HG02588 (cell line): ENCODE results near the gene ZNF679.
A peak's percentile ranks its signal among the peaks of the same experiment; 100 is the strongest.
"Not testable (repeated sequence)": the region's sequence is repeated elsewhere in the genome, so short reads cannot be mapped to it uniquely, and the experiment has no call there.

Source experiments
- ATAC-seq: cut with Tn5 transposase; IDR thresholded peaks from one replicate; pipeline ENCODE4 v1.9.1; 2021; ENCODE audit warnings: mild to moderate bottlenecking, moderate library complexity; ENCODE audit not compliant: unreplicated experiment

The ZNF679 gene

DNA sequence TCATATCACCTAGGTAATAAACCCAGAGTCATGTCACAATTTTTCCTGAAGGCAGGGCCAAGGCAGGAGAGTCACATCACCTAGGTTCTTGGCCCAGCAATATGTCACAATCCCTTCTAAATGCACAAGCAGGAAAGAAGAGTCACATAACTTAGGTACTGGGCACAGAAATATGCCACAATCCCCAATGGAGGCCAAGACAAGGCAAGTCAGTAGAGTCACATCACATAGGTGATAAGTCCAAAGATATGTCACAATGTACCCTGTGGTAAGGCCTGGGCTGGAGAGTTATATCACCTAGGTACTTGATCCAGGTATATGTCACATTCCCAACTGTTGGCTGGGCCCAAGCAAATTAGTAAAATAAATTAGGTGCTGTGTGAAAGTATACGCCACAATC is at the start of gene ZNF679:
Gene ZNF679 (plus strand): TSS at position 301 of the 400 bp plus-strand sequence. CDS start 20,644 bp downstream, outside the sequence.
- not testable (repeated sequence) for ATAC-seq

DNA sequence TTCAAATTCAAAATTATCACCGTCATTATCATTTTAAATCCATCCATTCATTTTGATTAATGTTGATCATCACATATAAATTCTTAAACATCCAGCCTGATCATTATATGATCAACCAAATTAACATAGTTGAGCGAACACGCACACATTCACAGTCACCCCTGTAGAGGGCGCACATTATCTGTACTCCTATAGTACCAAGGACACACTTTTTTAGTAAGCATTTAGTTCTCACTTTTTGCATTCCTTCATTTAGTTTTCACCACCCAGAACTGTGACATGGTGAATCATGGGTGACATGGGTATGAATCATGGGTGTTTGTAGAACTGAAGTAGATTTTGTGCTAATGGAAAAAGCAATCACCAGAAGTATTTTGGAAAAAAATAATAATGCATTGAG is 47.3 kb upstream of the ZNF679 start:
- no peak for ATAC-seq

DNA sequence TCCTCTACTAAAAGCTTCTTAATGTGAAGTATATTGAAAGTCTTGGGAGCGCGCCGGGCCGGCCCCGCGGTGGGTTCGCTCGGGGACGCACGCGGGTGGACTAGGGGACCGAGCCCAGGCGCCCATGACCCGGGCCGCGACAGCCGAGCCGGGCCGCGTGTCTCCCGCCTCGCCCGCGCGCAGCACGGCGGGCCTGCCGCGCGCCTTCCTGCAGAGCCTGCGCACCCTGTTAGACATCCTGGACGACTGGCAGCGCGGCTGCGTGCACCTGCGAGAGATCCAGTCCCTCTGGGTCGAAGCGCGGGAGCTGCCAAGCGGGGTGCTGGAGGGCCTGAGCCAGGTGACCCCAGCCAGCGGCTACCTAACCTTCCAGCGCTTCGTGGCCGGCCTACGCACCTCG is 46.7 kb upstream of the ZNF679 start:
- ATAC-seq, result no peak

DNA sequence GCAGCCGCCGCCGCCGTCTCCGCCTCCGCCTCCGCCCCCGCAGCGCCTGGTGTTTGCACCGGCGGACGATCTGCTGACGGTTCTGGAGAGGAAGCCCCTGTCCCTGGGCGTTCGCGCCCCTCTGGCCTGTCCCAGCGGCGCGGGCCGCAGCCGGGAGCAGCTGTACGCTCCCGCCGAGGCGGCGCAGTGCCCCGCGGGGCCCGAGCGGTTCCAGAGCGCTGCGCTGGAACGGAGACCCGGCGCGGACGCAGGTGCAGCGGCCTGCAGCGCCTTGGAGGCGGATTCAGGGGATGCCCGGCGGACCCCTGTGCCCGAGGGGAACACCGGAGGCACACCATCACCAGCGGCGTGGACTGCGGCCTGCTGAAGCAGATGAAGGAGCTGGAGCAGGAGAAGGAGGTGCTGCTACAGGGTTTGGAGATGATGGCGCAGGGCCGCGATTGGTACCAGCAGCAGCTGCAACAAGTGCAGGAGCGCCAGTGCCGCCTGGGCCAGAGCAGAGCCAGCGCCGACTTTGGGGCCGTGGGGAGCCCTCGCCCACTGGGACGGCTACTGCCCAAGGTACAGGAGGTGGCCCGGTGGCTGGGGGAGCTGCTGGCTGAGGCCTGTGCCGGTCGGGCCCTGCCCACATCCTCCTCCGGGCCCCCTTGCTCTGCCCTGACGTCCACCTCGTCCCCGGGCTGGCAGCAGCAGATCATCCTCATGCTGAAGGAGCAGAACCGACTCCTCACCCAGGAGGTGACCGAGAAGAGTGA is 46.1 kb upstream of the ZNF679 start:
- no peak for ATAC-seq

DNA sequence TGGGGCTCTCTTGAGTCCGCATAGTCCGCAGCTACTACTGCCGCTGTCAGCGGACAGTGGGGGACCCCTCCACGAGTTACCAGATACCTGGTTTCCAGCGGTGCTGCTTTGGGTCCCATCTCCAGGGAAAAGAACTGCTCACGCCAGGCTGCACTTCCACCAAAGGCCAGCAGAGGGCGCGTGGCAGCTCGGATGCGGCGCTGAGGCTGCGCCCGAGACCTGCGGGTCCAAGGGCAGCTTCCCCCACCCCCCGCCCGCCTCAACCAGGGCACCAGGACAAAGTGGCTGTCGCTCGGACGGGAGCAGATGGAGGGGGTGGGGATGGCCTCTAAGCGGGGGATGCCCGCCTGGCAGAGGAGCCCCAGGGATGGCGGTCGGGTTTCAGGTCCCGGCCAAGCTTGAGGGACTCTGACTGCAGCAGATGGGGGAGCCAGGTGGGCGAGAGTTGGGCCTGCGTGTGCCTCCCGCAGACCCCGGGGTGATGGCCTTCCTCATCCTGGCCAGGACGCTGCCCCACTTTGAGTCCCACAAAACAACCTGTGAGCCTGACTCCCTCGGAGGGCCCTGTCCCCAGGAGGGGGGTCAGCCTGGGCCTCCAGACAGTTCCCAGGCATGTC is 45.0 kb upstream of the ZNF679 start:
- no peak for ATAC-seq

DNA sequence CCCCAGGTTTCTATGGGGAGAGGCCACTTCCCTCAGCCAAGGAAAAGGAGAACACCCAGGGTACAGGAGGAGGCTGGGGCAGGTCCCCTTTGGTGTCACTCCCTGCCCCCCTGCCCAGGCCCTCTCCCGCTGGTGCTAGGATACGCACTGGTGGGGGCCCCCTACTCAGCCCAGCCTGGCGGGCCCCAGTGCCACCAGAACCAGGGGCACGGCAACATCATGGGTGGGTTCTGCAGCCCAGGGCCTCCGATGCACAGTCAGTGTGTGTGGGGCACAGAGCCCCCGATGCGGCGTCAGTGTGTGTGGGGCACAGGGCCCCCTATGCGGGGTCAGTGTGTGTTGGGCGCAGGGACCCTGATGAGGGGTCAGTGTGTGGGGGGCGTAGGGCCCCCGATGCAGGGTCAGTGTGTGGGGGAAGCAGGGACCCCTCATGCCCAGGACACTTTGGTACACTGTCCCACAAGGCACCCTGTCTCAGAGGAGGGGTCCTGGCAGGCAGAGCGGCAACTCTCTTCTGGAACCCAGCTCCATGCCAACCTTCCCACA is 44.4 kb upstream of the ZNF679 start:
- no peak for ATAC-seq

DNA sequence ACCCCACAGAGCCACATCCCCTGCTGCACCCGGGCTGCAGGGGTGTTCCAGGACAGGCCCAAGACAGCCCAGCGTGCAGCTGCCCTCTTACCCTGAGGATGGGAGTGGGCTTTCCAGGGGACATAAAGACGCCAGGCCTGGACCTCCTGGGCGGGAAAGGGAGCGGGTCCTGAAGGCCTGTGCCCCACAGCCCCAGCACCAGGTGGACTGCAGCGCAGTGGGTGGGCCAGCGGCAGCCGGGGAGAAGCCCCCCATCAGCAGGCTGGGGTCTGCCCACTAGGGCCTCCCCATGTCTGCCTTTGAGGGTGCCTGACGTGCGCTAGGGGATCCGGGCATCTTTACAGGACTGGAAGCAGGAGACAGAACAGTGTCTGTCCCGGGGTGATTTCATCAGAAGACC is 43.9 kb upstream of the ZNF679 start:
- no peak for ATAC-seq

DNA sequence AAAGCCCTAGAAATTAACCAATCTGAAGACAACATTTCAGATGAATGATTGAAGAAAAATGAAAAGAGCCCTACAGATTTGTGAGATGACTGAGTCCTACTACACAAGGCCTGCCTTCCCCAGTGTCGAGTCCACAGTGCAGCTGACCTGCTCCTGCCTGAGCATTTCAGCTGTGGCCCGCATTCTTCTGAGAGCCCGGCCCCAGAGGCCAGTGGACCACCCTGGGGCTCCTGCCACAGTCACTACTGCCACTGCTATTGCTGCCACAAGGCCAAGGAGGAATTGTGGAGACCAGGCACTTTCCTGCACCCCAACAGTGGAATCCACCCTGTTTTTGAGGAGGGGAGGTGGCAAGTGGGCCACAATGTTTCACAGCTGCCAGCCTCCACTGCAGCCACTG is 40.9 kb upstream of the ZNF679 start:
- no peak for ATAC-seq

DNA sequence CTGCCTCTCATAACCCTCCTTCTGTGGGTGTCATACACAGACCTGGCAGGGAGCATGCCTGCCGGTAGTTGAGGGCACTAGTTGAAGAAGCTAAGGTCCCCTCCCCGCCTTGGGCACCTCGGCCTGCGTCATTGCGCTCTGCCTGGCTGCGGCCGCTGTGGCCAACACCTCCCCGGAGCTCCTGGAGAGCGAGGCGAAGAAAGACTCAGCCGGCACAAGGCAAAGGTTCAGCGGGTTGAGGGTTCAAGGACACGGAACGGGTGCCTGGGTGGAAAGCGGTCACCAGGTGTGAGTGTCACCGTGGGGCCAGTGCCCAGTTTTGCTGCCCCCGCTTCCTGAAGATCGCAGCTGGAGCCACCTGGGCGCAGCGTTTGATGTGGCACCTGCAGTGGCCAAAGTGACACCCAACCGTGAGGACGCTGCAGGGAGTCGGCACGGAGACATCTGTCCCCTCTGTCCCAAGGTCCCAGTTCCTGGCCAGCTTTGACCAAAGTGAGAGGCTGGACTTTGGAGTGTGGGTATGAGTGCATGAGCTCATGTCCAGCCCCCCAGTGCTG is 36.0 kb upstream of the ZNF679 start:
- no peak for ATAC-seq

DNA sequence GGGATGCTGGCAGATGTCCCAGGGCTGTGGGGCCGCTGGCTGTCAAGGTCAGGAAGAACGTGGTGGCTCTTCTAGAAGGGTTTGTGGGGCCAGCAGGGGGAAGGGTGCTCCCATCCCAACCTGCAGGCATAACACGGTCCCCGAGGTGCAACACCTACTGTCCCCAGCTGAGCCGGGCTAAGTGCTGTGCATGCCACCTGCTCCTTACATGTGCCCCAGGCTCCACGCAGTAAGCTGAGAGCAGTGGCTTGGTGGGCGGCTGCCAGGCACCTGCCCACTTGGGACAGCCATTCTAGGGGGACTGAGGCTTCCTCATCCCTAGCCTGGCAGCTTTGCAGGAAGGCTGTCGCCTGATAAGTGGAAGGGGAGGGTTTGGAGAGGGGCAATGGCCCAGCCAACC is 35.5 kb upstream of the ZNF679 start:
- ATAC-seq, result no peak

DNA sequence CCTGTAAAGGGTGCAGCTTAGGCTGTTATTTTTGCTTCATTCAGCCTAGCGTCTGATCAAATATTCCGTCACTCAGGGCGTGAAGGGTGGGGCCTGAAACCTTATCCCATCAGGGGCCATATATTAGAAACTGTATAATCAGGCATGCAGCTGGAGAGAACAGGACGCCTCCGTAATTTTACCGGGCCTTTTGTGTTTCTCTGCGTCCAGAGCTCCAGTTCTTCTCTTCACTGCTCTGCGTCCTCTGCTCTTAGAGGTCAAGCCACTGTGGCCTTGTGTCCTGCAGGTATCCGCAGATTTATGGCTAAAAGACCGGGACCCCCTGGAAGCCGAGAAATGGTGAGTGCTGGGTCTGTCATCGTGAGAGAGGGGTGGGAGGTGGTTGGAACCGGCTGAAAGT is 21.4 kb upstream of the ZNF679 start, which contains the start of gene ZNF735:
Gene ZNF735 (plus strand): TSS at position 301 of the 400 bp plus-strand sequence. CDS start 0 bp downstream, at position 301.
- ATAC-seq, result no peak

DNA sequence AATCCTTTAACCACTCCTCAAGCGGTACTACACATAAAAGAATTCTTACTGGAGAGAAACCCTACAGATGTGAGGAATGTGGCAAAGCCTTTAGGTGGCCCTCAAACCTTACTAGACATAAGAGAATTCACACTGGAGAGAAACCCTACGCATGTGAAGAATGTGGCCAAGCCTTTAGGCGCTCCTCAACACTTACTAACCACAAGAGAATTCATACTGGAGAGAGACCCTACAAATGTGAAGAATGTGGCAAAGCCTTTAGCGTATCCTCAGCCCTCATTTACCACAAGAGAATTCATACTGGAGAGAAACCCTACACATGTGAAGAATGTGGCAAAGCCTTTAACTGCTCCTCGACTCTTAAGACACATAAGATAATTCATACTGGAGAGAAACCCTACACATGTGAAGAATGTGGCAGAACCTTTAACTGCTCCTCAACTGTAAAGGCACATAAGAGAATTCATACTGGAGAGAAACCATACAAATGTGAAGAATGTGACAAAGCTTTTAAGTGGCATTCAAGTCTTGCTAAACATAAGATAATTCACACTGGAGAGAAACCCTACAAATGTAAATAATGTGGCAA is 8.5 kb upstream of the ZNF679 start:
- ATAC-seq, result not testable (repeated sequence)

DNA sequence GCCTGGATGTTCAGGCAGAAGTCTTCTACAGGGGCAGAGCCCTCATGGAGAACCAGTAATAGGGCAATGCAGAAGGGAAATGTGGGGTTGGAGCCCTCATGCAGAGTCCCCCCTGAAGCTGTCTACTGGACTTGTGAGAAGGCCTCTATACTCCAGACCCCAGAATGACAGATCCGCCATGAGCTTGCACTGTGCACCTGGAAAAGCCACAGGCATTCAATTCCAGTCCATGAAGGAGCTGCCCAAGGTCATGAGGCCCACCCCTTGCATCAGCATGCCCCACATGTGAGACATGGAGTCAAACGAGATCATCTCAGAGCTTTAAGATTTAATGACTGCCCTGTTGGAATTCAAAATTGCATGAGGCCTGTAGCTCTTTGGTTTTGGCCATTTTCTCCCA is 4.9 kb upstream of the ZNF679 start:
- ATAC-seq, result no peak

DNA sequence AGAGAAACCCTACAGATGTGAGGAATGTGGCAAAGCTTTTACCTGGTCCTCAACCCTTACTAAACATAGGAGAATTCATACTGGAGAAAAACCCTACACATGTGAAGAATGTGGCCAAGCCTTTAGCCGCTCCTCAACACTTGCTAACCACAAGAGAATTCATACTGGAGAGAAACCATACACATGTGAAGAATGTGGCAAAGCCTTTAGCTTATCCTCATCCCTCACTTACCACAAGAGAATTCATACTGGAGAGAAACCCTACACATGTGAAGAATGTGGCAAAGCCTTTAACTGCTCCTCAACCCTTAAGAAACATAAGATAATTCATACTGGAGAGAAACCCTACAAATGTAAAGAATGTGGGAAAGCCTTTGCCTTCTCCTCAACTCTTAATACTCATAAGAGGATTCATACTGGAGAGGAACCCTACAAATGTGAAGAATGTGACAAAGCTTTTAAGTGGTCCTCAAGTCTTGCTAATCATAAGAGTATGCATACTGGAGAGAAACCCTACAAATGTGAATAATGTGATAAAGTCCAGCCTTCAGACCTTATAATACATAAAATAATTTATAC is 38.2 kb downstream of the ZNF679 start:
- no peak for ATAC-seq

DNA sequence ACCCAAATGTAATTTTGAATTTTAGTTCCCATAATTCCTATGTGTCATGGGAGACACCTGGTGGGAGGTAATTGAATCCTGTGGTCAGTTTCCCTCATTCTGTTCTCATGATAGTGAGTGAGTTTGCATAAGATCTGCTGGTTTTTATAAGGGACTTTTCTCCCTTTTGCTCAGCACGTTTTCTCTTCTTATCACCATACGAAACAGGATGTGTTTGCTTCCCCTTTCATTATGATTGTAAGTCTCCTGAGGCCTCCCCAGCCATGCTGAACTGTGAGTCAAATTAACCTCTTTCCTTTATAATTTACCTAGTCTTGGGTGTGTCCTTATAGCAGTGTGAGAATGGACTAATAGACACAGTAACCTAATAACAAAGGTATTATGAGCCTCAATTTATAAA is 49.4 kb downstream of the ZNF679 start:
- no peak for ATAC-seq

DNA sequence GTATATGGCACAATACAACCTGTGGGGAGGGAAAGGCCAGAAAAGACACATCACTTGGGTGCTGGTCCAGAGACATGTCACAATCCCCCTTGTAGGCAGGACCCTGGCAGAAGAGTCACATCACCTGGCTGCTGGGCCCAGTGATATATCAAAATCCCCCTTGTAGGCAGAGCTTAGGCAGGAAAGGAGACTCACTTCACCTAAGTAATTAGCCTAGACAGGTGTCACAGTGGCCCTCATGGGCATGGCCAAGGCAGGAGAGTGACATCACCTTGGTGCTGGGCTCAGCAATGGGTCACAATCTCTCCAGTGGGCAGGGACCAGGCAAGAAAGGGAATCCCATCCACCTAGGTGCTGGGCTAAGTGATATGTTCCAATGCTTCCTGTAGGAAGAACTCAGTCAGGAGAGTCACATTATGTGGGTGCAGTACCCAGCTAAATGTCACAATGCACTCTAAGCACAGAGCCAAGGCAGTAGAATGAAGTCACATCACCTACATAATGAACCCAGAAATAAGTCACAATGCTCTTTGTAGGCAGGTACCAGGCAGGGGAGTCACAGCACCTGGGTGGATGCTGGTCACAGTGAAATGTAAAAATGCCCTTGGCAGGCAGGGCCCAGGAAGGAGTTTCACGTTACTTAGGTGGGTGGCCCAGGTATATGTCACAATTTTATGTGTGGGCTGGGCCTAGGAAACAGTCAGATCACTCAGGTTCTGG is 66.6 kb downstream of the ZNF679 start:
- no peak for ATAC-seq

DNA sequence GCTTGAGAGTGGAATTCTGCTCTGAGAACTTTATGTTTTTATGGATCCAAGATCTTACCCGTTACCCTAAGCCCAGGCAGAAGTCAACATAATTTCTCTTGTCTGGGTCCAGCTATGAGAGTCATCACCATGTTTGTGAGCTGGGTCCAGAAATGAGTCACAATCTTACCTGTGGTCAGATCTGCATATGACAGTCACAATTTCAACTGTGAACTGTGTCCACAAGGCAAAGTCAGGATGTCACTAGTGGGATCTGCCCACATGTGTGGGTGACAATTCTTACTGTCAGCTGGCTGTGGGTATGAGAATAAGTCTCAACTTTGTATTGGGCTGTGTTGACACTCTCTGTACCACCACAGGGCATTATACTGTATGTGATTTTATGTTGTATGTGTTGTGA is 69.1 kb downstream of the ZNF679 start:
- ATAC-seq, result not testable (repeated sequence)

DNA sequence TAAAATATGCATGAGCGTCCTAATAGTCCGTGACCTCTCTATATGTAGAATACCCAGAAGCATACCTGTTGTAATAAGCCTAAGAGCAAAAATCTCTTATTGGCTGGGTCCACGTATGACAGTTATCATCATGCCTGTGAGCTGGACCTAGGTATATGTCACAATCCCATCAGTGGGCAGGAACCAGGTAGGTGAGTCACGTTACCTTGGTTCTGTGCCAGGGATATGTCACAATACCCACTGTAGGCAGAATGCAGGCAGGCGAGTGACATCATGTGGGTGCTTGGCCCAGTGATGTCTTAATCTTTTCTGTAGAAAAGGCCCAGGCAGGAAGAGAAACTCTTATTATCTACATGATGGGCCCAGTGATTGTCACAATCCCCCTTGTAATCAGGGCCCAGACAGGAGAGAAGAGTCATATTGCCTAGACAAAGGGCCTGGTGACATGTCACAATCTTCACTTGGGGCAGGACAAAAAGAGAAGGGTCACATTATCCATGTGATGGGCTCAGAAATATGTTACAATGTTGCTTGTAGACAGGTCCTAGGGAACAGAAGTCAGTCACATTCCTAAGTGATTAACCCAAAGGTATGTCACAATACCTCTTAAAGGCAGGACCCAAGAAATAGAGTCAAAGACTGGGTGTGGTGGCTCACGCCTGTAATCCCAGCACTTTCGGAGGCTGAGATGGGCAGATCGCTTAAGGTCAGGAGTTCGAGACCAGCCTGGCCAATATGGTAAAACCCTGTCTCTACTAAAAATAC is 72.5 kb downstream of the ZNF679 start:
- ATAC-seq, result no peak

DNA sequence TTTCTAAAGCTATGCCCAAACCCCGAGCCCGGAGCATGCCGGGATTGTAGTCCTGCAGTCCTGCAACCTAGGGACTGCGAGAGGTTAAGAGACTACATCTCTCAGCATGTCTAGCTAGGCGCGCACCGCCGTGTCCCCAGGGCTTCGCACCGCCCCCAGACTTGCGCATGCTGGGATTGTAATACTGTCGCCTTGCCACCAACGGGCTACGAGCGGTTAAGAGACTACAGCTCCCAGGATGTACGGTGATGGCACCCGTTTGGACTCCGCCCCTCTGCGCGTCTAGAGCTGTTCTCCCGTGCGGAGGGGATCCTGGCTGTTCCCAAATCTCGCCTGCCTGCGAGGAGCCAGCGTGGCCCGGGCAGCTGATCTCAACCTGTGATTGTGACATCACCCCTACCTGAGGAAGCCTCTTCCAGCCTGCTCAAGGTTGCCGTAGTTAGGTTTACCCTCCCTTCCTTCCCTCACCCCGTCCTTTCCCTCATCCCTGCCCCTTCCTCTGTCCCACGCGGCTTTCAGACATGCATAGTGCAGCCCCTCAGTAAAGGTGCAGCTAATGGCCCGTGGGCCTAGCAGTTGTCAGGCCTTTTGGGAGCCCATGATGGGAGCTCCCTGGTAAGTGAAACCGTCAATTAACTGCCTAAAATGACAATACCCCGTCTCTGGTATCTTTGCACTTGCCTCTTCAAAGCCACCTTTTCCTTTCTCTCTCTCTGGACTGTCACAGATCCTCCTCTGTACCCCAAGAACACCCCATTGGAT is 79.2 kb downstream of the ZNF679 start:
- ATAC-seq, result peak; percentile 97
